ENCODE data around the gene TP53I13.

TP53I13 gene

DNA sequence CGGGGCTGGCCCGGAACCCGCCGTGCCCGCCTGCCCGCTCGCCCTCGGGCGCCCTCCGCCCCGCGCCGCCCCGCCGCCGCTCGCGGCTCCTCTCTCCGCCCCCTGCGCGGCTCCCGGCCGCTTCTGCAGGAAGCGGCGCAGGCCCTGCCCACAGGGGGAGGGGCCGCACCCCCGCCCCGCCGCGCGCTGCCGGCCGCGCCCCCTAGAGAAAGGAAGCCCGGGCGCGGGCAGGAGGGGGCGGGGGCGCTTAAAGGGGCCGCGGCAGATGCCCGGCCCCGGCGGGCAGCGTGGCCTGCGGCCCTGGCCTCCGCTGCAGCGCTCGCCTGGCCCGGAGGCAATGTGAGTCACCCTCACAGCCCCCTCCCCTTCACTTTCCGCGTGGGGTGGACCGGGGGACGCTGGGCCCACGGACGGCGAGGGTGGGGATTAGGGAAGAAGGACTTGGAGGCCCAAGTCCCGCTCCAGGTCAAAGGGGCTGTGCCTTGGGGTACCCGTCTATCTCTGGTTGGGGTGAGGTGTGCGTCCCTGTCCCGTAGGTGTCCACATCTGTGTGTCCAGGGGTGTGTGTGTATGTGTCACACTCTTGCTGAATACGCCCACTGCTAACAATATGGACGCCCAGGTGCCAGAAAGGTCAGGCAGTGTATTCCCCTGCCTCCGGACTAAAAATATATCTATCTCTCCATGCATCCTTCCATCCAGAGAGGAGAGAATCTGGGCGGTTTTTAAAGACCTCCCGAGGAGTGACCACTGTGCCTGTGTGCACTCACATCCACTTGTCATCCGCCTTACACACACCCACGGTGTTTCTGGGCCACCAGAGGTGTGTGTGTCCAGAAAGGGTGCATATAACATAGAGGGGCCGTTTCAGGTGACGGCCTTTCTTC lies 21.3 kb downstream of the TP53I13 start, which contains the start of gene GIT1:
TSS of gene GIT1 (minus strand) at position 125 of the 887 bp plus-strand sequence. CDS start 270 bp downstream, outside the sequence.
- POLR2A ChIA-PET = interaction anchor here (1.1 kb wide), 2 partner anchors 8 to 27 kb away, joined by 4 to 9 read pairs; no protein-coding TSS in a partner anchor

DNA sequence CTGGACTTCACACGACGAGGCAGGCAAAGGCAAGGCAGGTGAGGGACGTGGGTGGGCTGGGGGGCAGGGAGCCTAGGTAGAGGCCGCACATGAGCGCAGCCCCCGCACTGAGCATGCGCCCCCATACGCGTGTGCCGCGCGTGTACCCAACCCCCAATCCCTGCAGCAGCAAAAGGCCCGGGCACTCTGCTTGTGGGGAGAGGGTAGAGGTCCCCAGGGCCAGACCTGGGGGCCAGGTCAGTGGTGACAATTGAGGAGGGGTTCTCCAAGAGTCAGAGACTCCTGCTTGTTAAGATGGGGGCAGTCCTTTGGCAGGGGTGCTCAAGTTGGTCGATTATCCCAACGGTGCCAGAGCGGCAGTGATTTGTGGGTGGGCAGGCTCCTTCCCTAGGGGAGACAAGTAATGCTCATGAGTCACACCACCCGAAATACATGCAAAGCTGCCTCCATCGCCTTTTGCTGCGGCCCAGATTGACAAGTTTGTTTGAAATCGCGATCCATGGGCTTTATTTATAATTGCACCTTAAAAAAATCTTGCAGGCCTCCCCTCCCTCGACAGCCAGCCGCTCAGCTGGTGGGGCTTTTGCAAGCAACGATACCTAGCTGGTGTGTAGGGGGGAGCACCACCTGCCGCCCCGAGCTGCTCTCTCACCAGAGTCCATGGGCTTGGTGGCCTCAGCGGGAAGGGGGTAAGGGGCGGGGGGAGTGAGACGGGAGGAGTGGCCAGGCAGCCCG lies 22.1 kb downstream of the TP53I13 start:
- TF ChIP-seq TARDBP (IDR thresholded peaks at IDR 0.05) = no peak
- no peak for TF ChIP-seq ELF4 (IDR thresholded peaks at IDR 0.05)
- TF ChIP-seq ARNT (IDR thresholded peaks at IDR 0.05) = no peak
- no peak for TF ChIP-seq LEF1 (IDR thresholded peaks at IDR 0.05; ENCODE audit: borderline replicate concordance)
- TF ChIP-seq, protein P1, sequence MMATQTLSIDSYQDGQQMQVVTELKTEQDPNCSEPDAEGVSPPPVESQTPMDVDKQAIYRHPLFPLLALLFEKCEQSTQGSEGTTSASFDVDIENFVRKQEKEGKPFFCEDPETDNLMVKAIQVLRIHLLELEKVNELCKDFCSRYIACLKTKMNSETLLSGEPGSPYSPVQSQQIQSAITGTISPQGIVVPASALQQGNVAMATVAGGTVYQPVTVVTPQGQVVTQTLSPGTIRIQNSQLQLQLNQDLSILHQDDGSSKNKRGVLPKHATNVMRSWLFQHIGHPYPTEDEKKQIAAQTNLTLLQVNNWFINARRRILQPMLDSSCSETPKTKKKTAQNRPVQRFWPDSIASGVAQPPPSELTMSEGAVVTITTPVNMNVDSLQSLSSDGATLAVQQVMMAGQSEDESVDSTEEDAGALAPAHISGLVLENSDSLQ (IDR thresholded peaks at IDR 0.05) = no peak
- no peak for TF ChIP-seq L3MBTL2 (conservative IDR thresholded peaks at IDR 0.05)
- no peak for TF ChIP-seq ZNF384 (IDR thresholded peaks at IDR 0.05)
- no peak for TF ChIP-seq HDGF (IDR thresholded peaks at IDR 0.05; ENCODE audit: borderline replicate concordance)
- POLR2A ChIA-PET = interaction anchor here (0.7 to 3.0 kb wide), 9 partner anchors 9 to 641 kb away, joined by 3 to 32 read pairs (median 6); partner anchors contain the start of genes ABHD15, CORO6, SSH2 and TP53I13
- CTCF ChIA-PET = interaction anchor here (0.6 to 3.0 kb wide), 7 partner anchors 10 to 341 kb away, joined by 3 to 26 read pairs (median 5); no protein-coding TSS in a partner anchor
- DNase-seq (ENCODE audit: extremely low spot score) = no peak

More for the DNA sequence above, 21.3 kb downstream of the TP53I13 start, which contains the start of gene GIT1:
- CTCF ChIA-PET = interaction anchor here (0.6 to 2.4 kb wide), 3 partner anchors 27 to 862 kb away, joined by 4 to 12 read pairs (median 5); no protein-coding TSS in a partner anchor
- TF ChIP-seq, protein P1 (IDR thresholded peaks at IDR 0.05) = no peak
- no peak for TF ChIP-seq L3MBTL2 (conservative IDR thresholded peaks at IDR 0.05)
- TF ChIP-seq FOXM1 (IDR thresholded peaks at IDR 0.05; ENCODE audit: borderline replicate concordance) = peak; percentile 53; the same call in 1 of the 2 replicates
- no peak for TF ChIP-seq NFRKB (IDR thresholded peaks at IDR 0.05)
- peak; percentile 80 for DNase-seq (ENCODE audit: extremely low spot score)

DNA sequence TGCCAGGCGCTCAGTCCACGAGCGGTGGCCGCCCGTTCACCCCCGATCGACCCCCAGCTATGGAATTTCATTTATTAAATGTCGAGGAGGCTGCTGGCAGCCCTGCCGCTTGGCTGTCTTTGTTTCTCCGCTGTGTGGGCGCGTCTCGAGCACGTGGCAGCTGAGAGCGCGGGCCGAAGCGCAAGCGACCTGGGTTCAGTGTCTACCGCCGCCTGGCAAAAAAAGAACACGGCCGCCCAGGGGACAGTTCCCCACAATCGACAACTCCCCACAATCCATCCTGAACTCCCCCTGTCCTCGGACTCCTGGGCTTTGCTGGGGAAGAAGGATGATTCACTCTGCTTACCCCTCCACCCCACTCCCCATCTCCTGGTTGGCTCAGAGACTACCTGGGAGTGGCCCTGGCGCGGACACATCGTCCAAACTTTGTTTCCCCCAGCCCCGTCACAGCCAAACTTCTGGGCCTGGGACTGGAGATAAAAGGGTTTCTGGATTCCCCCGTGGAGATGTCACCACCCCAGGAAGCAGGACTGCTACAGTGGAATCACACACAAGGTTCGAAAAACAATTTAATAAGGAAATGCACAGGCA lies 22.7 kb downstream of the TP53I13 start:
- peak; percentile 95 for TF ChIP-seq L3MBTL2 (conservative IDR thresholded peaks at IDR 0.05)
- TF ChIP-seq FOXA1 (IDR thresholded peaks at IDR 0.05) = no peak
- DNase-seq (ENCODE audit: extremely low spot score) = no peak
- POLR2A ChIA-PET = interaction anchor here (0.7 to 3.0 kb wide), 13 partner anchors 7 to 641 kb away, joined by 3 to 32 read pairs (median 6); partner anchors contain the start of genes ABHD15, CORO6, SSH2 and TP53I13
- CTCF ChIA-PET = interaction anchor here (0.6 to 3.0 kb wide), 14 partner anchors 10 to 371 kb away, joined by 3 to 26 read pairs (median 4); partner anchors contain the start of genes ABHD15 and CORO6

DNA sequence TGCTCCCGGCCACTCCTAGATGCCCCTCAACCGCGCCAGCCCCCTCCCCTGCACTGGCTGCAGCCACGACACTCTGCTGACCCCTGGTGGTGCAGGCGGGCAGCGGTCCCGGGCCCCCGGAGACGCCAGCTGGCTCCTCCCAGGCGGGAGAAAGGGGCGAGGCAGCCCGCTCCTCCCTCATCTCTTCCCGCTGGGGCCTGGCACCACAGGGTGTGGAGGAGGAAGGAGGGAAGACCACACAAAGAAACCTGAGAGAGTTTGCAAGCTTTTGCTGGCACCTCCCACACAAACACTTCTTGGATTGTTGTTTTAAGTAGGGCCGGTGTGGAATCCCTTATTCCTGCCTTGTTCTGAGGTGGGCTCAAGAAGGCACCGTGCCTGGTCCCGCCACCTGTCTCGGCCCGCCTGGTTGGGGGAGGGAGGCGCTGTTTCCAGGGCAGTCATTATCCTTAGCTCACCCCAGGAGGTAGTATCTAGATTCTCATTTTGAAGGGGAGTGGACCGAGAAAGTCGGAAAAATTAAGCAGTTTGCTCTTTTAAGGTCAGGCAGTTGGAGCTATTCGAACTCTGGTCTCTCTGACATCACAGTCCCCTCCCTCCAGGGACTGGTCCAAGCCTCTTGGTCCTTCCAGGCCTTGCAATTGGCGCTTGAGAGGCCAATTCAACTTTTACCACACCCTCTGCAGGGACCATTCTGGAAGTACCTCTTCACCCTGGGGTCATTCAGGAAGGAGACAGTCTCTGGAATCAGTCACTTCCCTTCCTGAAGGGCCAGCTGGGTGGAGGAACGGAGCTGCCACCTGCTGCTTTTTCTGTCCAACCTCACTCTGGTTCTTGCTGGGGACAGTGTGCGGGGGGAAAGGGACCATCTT lies 23.5 kb downstream of the TP53I13 start:
- TF ChIP-seq NFRKB (IDR thresholded peaks at IDR 0.05) (no peak), FOXA1 (IDR thresholded peaks at IDR 0.05) (no peak)
- ChIA-PET POLR2A (interaction anchor here (0.7 to 3.0 kb wide), 19 partner anchors 8 to 501 kb away, joined by 3 to 32 read pairs (median 5); partner anchors contain the start of genes ABHD15, CORO6, SSH2 and TP53I13), CTCF (interaction anchor here (0.5 to 3.0 kb wide), 19 partner anchors 11 to 494 kb away, joined by 3 to 26 read pairs (median 4); partner anchors contain the start of genes ABHD15 and CORO6)
- peak; percentile 83 for DNase-seq (ENCODE audit: extremely low spot score)

DNA sequence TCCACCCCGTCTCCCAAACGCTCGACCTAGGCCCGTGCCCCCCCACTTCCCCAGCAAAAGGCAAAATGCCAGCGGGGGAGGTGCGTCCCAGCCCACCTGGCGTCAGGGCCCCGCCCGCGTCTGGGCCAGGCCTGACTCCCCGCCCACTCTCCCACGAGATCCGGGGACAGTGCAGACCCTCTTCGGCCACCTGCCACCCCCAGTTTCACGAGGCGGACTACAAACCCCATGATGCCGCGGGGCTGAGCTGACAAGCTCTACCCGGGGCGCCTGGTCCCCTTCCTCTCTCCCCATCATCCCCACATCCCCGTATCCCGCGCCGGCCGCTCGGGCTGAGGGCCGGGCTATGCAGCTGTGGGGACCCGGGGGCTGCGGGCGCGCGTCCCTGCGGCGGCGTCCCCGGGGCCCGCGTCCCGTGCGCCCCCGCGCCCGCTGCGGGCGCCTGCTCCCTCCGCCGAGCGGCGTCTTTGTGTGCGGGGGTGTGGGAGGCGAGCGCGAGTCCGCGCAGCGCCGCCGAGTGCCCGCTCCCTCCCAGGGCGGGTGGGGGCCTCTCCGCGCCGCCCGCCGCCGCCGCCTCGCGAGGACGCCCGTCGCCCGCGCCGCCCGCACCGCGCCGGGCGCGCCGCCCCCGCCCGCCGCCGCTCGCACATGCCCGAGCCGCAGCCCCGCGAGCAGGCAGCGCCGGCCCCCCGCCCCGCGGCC lies 24.5 kb downstream of the TP53I13 start, which contains the start of gene ANKRD13B:
TSS of gene ANKRD13B (plus strand) at position 283 of the 702 bp plus-strand sequence. CDS start 490 bp downstream, outside the sequence.
- ChIA-PET POLR2A (interaction anchor here (0.8 to 3.0 kb wide), 14 partner anchors 8 to 500 kb away, joined by 3 to 32 read pairs (median 6); partner anchors contain the start of genes ABHD15, CORO6 and TP53I13), CTCF (interaction anchor here (0.7 to 3.0 kb wide), 11 partner anchors 12 to 493 kb away, joined by 3 to 26 read pairs (median 4); no protein-coding TSS in a partner anchor)
- no peak for DNase-seq (ENCODE audit: extremely low spot score)
- TF ChIP-seq ZNF384 (IDR thresholded peaks at IDR 0.05) (no peak), FOXM1 (IDR thresholded peaks at IDR 0.05; ENCODE audit: borderline replicate concordance) (0 out of 2 replicates have a peak, but pooled peaks have one; percentile 33)
